Peyer's patch (tissue), 4 donors: ENCODE results near the gene NRN1L.

ENCODE experiments used
- CTCF ChIP-seq, 6 experiments: fragments of 450-650 bp in 4 of 6; fragments of 200-600 bp in 2 of 6; sonication (generic) in 1 of 6; IDR thresholded peaks; one replicate each; pipeline ENCODE4 v1.5.1; 2017 to 2019; ENCODE audit warnings: antibody characterized with exemption in 6 of 6, mild to moderate bottlenecking in 3 of 6, moderate library complexity in 1 of 6
- POLR2A ChIP-seq, 2 donors: fragments of 450-650 bp; IDR thresholded peaks; one replicate each; pipeline ENCODE4 v1.5.1; 2017; ENCODE audit warnings: antibody characterized with exemption in 2 of 2, mild to moderate bottlenecking in 2 of 2, moderate library complexity in 2 of 2

DNA sequence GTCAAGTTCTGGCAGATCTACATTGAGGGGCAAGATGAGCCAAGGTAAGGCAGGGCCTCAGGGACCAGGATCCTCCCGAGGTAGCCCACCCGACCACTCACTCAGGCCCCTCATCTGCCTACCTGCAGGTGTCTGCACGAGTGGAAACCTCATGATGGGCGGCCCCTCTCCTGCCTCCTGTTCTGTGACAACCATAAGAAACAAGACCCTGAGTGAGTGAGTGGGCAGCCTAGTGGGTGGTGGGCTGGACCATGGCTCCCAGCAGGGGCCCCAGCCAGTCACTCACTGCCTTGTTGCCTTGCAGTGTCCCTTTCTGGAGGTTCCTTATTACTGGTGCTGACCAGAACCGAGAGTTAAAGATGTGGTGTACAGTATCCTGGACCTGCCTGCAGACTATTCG is 6.5 kb upstream of the NRN1L start:
- TF ChIP-seq CTCF (IDR thresholded peaks at IDR 0.05) = no peak
- no peak for TF ChIP-seq POLR2A (IDR thresholded peaks at IDR 0.05)
